ENCODE results near the gene SHC2.
"Not testable (repeated sequence)": the region's sequence is repeated elsewhere in the genome, so short reads cannot be mapped to it uniquely, and the experiment has no call there.

Gene SHC2

DNA sequence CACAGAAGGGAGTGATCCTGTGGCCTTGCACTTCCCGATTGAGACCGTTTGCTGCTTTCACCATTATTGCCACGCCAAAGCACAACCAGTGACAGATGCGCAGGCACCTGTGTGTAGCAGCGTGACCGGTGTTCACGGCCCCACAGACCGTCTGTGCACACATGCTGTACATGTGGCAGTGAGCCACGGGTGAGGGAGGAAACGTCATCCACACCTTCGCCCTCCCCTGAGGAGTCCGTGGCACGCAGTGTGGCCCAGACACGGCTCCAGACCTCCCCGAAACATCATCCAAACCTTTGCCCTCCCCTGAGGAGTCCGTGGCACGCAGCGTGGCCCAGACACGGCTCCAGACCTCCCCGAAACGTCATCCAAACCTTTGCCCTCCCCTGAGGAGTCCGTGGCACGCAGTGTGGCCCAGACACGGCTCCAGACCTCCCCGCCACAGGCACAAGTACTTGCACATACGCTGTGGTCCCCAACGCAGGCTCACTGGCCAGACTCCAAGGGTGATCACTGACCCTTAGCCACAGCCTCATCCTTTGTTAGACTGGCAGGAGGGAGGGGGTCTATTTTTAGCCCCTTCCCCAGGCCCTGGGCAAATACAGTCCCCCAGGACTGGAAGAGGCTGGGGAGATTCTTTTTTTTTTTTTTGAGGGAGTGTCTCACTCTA is 7.9 kb upstream of the SHC2 start:
- DNase-seq: no peak

DNA sequence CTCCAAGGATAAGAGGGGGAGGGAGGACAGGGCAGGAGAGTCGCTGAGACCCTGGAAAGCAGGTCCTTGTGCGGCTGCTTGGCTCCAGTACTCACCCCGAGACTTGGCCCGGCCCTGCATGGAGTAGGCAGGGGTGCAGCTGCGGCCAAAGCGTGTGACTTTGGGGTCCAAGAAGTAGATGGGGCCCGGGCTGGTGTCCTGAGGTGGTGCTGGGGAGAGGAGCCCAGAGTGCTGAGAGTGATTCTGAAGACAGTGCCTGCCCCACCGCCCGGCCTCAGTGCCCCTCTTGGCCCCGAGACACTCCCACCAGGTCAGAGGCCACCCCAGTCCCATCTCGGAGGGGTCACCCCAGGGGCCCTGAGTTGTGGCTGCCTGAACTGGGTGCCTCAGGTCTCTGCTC is 6.7 kb upstream of the SHC2 start:
- DNase-seq: no peak

DNA sequence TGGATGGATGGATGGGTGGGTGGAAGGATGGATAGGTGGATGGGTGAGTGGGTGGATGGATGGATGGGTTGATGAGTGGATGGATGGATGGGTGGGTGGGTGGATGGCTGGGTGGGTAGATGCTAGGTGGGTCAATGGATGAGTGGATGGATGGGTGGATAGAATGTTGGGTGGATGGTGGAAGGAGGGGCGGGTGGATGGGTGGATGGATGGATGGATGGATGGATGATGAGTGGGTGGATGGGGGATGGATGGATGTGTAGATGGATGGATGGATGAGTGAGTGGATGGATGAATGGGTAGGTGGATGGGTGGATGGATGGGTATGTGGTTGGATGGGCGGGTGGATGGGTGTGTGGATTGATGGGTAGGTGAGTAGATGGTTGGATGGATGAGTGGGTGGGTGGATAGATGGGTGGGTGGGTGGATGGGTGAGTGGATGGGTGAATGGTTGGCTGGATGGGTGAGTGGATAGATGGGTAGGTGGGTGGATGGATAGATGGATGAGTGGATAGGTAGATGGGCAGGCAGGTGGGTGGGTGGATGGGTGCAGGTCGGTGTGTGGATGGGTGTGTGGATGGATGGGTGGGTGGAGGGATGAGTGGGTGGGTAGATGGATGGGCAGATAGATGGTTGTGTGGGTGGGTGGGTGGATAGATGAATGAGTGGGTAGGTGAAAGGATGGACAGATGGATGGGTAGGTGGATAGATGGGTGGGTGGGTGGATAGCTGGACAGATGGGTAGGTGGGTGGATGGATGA is 4.4 kb upstream of the SHC2 start:
- no peak for DNase-seq

DNA sequence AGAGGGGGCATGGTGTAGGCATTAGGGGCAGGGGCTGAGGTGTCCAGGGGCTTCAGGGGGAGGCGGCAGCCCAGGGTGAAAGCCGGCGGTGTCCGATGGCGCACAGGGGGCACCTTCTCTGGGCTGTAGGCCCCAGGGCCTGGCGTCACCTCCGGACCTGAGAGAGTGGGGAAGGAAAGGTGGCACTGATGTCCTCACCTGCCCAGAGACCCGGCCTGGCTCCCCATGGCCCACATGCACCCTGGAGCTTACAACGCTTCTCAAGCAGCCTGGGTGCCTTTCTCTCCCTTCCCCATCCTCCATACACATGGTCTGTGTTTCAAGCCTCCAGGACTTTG is 3.3 kb upstream of the SHC2 start:
- no peak for DNase-seq

DNA sequence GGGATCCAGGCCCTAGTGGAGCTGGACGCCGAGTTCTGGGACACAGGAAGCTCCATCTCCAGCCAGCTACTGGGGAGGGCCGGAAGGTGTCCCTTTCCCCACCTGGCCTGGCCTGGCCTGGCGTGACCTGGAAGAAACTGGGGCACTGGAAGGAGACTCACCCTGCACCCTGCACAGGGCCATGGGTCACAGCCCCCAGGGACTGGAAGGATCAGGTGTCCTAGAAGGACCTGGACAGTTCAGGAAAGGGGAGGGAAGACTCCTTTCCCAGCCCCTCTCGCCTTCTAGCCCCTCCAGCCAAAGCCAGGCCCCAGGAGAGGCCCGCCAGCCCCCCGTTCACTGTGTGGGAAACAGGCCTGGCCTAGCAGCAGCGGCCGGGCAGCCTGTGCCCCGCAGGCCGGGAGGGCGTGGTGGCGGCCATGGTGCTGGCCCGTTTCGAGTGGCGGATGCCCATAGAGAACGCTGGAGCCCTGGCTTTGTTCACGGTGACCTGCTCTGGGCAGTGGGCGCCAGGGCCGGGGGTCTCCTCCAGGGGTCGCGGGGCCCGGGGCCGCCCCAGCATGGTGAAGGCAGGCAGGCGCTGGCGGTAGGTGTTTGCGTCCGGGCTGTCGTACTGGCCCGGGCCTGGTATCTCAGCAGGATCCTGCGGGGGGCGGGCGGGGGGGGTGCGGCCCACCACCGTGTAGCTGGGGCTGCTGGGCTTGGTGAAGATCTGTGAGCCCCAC is 2.8 kb upstream of the SHC2 start:
- DNase-seq: no peak

DNA sequence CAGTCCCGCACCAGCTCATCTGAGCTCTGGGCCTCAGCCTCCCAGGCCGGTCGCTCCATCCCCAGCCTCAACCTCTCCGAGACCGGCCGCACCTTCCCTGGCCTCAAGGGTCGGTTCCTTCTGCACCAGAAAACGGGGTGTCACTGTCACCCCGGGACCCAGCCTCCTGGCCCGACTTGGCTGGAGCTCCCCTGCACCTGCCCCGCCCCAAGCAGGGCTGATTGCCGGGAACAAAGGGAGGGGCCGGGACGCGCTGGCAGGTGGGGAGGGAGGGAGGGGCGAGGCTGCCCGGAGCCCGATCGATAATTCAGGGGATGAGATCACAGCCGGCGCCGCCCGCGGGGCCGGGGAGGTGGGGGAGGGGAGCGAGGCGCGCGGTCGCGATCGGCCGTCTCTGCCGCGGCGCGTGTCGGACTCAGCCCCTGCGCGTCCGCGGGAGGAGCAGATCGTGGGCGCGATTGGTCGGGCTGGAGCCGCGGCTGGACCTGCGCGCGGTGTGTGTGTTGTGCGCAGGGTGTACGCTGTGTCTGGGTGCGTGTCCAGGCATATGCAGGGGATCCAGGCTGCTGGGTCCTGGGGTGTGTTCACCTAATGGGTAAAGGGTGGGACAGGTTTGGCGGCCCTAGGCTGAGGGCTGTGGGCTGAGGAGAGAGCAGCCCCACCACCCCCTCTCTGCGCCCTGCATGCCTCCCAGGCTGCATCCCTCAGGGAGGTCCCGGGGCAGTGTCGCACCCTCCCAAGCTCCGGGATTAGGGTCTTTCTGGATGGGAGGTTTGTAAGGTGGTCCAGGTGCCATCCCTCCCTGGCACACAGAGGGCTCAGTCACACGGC is 1.1 kb upstream of the SHC2 start:
- DNase-seq: peak; percentile 86

DNA sequence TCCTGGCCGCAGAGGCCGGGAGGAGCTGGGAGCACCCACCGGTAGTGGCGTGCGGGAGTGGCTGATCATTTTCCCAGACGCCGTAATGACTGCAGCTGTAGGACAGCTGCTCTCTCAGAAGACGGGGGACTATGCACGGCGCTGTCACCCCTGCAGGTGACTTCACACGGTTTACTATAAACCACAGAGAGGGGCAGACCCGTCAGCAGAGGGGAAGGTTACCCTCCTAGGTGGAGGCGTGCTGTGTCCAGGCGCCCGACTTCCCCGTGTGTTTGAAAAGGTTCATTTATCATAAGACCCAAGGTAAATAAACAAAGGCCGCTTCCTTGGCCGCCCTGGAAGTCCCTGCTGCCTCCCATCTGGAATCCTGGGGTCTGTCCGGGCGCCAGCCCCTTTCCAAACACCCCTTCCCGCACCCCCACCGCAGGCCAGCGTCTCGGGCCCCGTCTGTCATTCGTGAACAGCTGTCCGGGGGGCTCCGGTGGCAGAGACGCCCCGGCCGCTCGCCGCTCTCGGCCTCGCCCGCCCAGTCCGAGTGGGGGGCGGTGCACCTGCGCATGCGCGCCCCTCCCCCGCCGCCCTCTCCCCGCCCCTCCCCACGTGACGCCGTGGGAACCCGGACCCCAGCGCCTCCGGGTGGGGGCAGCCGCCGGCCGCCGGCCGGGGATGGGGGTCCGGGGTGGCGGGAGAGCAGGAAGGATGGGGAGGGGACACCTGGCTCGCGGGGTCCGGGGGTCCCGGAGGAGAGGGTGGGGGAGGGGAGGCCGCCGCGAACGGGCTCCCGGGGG is 915 bp downstream of the SHC2 start:
- DNase-seq: peak; percentile 93

DNA sequence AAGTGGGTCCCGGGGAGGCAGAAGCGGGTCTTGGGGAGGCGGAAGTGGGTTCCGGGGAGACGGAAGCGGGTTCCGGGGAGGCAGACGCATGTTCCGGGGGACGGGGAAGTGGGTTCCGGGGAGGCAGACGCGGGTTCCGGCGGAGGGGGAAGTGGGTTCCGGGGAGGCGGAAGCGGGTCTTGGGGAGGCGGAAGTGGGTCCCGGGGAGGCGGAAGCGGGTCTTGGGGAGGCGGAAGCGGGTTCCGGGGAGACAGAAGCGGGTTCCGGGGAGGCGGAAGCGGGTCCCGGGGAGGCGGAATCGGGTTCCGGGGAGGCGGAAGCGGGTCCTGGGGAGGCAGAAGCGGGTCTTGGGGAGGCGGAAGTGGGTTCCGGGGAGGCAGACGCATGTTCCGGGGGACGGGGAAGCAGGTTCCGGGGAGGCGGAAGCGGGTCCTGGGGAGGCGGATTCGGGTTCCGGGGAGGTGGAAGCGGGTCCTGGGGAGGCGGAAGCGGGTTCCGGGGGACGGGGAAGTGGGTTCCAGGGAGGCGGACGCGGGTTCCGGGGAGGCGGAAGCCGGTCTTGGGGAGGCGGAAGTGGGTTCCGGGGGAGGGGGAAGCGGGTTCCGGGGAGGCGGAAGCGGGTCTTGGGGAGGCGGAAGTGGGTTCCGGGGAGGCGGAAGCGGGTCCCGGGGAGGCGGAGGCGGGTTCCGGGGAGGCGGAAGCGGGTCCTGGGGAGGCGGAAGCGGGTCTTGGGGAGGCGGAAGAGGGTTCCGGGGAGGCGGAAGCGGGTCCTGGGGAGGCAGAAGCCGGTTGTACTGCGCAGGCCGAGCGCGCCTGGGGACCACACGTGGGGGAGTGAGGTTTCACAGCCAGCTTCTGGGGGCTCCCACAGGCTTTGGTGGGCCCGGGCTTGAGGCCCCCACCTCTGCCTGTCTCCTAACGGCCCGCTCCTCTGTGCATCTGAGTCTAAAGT is 2.5 kb downstream of the SHC2 start:
- DNase-seq: no peak

DNA sequence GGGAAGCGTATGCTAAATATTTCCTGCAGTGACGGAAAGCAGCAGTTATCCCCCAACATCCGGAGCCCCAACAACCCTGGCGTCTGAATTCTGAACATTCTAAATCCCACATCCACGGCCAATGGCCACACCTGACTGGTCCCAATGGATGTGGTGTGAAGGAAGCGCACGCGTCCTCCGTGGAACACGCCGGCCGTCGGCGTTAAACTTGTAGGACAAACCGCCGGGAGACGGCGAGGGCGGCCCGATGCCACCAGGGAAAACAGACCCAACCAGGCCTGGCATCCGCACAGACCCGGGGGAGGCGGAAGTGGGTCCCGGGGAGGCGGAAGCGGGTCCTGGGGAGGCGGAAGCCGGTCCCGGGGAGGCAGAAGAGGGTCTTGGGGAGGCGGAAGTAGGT is 3.2 kb downstream of the SHC2 start:
- DNase-seq: no peak

DNA sequence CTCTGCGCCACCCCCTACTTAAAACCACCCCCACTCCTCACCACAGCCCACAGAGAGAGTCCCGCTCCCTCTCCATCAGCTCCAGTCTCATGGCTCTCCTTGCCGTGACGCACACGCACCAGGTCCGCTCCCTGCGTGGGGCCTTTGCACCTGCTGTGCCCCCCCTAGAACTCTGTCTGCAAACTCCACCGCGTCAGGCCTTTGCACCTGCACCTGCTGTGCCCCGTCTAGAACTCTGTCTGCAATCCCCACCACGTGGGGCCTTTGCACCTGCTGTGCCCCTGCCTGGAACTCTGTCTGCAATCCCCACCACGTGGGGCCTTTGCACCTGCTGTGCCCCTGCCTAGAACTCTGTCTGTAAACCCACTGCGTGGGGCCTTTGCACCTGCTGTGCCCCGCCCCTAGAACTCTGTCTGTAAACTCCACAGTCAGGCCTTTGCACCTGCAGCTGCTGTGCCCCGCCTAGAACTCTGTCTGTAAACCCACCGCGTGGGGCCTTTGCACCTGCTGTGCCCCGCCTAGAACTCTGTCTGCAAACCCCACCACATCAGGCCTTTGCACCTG is 4.2 kb downstream of the SHC2 start:
- DNase-seq: no peak

DNA sequence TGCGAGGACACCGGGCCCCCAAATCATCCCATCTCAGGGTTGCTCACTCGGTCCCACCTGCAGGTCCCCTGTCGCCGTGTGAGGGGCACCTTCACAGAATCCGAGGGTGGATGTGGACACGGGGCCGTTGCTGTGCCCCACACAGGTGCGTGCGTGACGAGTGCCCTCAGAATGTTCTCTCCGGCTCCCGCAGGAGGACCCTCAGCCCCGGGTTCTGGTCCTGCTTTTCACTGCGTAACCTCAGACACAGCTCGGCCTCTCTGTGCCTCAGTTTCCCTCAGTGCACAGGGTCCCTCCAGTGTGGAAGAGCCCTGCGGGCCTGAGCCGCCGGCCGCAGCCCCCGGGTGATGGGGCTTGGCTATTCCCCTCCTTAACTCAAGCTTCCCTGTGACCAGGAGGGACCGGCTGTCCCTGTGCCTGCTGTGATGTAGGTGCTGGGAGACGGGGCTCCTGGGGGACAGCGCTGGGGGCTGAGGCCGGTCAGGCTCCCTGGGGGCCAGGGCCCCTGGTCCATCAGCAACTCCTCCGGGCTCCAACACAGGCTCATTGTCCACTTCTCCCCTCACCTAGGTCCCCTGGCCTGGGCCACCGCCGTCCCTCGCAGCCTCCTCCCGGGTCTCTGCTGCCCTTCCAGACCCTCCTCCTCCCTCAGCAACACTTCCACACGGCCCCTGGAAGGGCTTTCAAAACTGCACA is 4.8 kb downstream of the SHC2 start:
- no peak for DNase-seq

DNA sequence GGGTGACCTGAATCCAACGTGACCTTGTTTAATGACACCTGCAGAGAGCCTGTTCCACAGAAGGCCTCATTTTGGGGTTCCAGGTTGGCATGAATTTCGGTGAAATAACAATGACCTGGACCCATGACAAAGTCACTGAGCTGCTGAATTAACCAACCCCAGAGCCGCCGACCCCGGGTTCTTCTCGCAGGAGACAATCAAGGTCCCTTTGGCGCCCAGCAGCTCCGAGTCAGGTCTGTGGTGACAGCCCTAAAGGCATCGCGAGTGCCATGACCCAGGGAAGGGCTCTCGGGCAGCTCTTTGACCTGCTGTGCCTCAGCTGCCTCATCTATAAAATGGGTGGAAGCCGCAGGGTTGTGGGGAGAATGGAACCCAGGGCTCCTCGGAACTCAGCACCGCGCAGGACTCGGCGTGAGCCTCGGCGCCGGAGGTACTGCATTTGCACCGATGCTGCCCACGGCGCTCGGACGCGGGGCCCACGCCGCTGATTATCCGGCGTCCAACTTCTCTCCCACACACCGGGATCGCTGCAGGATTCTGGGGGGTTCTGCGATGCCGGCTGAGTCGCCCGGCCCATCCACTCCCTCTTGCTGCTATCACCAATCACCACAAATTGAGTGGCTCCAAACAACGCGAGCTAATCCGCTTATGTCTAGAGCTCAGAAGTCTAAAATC is 5.7 kb downstream of the SHC2 start:
- DNase-seq: no peak

DNA sequence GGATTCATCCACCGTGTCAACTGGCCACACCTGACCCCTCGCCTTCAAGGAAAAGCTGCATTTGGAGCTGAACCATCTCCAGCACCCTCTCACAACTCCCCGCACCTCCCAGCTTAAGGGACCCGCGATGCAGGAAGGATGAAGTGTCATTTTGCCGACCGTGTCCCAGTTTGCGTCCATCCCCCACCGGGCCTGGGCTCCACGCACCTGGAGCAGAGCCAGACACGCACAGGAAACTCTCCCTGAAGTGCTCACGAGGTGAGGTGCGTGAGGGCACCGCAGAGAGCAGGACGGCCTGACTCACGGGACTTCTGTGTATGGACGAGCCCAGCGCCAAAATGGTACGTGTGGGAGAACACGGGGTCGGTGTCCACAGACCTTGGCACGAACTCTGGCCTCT is 7.2 kb downstream of the SHC2 start:
- no peak for DNase-seq

DNA sequence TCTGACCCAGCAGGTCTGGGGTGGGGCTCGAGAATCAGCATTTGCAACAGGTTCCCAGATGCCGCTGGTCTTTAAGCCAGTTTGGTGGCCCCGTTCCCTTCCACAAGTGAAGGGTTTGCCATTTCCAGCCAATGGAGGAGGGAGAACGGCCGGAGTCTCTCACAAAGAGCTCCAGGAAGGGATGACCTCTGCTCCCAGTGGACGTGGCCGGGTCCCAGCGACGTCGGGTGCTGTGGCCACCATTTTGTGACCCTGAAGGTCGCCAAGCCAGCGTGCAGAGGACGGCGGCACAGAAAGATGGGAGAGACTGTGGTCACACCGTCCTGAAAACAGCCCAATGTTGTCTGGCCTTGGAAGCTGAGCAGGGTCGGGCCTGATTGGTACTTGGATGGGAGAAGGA is 8.0 kb downstream of the SHC2 start:
- DNase-seq: no peak

DNA sequence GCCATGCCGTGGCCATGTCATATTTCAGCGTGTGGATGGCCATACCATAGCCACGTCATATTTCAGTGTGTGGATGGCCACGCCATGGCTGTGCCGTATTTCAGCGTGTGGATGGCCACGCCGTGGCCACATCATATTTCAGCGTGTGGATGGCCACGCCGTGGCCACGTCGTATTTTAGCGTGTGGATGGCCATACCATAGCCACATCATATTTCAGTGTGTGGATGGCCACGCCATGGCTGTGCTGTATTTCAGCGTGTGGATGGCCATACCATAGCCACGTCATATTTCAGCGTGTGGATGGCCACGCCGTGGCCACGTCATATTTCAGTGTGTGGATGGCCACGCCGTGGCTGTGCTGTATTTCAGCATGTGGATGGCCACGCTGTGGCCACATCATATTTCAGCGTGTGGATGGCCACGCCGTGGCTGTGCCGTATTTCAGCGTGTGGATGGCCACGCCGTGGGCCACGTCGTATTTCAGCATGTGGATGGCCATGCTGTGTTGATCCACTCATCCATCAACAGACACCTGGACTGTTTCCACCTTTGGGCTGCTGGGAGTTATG is 9.8 kb downstream of the SHC2 start:
- not testable (repeated sequence) for DNase-seq

DNA sequence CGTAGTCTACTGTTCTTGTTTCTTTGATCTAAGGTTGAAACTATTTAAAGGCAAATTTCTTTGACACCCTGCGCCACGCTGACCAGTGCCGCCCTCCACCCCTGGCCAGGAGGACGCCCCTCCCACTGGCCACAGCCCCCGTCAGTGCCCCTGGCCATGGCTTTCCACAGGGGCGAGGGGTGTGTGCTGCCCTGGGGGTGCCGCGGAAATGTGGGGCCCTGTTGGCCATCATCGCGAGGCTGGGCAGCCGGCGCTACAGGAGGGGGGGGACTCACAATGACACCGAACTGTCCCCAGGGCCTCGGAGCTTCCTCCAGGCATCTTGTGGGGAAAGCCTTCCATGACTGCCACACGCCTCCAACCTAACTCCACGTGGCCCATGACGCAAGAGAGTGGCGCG is 10.9 kb downstream of the SHC2 start:
- no peak for DNase-seq

DNA sequence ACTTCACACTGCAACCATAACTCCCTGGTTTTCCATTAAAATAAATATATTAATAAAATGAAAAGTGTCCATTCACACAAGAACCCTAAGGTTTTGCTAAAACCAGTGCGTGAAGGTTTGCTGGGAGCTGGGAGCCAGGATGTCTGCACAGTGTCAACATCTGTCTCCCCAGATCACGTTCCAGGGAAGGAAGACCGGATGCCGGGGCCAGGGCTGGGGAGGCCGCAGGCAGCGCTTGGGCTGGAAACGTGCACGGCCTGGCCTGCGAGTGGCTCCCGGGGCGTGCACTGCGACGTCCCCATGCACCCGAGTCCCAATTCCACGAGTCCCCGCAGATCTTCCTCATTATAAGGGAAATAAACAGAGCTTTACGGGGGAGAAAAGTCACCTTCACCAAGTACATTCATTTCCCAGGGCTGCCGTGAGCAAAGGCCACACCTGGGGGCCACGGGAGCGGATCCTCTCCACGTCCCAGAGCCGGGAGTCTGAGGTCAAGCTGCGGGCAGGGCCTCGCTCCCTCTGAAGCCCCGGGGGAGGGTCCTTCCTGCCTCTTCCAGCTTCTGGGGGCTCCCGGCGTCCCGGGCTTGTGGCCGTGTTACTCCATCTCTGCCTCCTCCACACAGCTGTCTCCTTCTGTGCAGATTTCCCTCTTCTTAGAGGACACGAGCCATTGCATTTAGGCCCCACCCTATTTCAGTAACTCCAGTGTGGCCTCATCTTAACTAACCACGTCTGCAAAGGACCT is 12.8 kb downstream of the SHC2 start:
- DNase-seq: no peak

DNA sequence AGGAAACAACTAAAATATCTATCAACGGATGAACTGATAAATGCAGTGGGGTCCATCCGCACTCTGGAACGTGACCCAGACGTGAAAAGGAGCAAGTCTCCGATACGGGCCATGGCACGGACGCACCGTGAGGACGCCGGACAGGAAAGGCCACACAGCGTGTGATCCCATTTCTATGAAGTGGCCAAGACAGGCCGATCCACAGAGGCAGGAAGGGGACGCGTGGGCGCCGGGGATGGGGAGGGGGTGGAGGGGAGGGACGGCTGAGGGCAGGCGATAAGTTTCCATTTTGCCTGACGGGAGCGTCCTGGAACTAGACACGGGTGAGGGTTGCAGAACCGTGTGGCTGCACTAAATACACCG is 13.8 kb downstream of the SHC2 start:
- DNase-seq: no peak

All from COR-L47 (cell line).